H9 (cell line): ENCODE data around the gene ULK4. TPM values are rescaled to one million over a fixed set of nuclear protein-coding genes. Genes with fewer than 3 reads are reported as not detected.

Experiments used
- DNase-seq: peaks from one replicate; pipeline ENCODE4 v3.0.0-alpha.2; 2017
- H2AFZ ChIP-seq: one replicate; pipeline ENCODE4 v1.6.1; 2013; ENCODE audit warnings: mild to moderate bottlenecking, low read length, control low read depth, moderate library complexity
- H2AK5ac ChIP-seq: 2 replicates; pipeline ENCODE4 v1.6.1; 2013; ENCODE audit warnings: low read length, control low read depth, mixed read lengths; ENCODE audit not compliant: insufficient read length
- H2BK120ac ChIP-seq: one replicate; pipeline ENCODE4 v1.6.1; 2013; ENCODE audit warnings: low read depth, mild to moderate bottlenecking, low read length, control low read depth, inconsistent platforms; ENCODE audit not compliant: poor library complexity, severe bottlenecking
- H2BK12ac ChIP-seq: 2 replicates; pipeline ENCODE4 v1.6.1; 2013; ENCODE audit warnings: low read length, control low read depth, mixed read lengths, low read depth; ENCODE audit not compliant: insufficient read length
- H2BK15ac ChIP-seq: 2 replicates; pipeline ENCODE4 v1.6.1; 2013; ENCODE audit warnings: low read depth, low read length, control low read depth
- H2BK20ac ChIP-seq: one replicate; pipeline ENCODE4 v1.6.1; 2013; ENCODE audit warnings: low read depth, mild to moderate bottlenecking, low read length, control low read depth, inconsistent platforms; ENCODE audit not compliant: poor library complexity, severe bottlenecking
- H2BK5ac ChIP-seq: 2 replicates; pipeline ENCODE4 v1.6.1; 2013; ENCODE audit warnings: low read length, control low read depth, mixed read lengths; ENCODE audit not compliant: insufficient read length
- H3K14ac ChIP-seq: 2 replicates; pipeline ENCODE4 v1.6.1; 2013; ENCODE audit warnings: low read length, control low read depth; ENCODE audit not compliant: insufficient read depth
- H3K18ac ChIP-seq: 2 replicates; pipeline ENCODE4 v1.6.1; 2013; ENCODE audit warnings: low read depth, mild to moderate bottlenecking, mixed read lengths, low read length, control low read depth; ENCODE audit not compliant: insufficient read length
- H3K23ac ChIP-seq: 2 replicates; pipeline ENCODE4 v1.6.1; 2013; ENCODE audit warnings: low read length, control low read depth, mixed read lengths, low read depth; ENCODE audit not compliant: insufficient read length
- H3K23me2 ChIP-seq: 2 replicates; pipeline ENCODE4 v1.6.1; 2013; ENCODE audit warnings: low read depth, mild to moderate bottlenecking, mixed read lengths, low read length, control low read depth; ENCODE audit not compliant: insufficient read length, poor library complexity, severe bottlenecking
- H3K27ac ChIP-seq: 2 replicates; pipeline ENCODE4 v1.5.1; 2013; ENCODE audit warnings: low read length, control low read depth, mixed read lengths, low read depth; ENCODE audit not compliant: insufficient read length
- H3K27me3 ChIP-seq: 2 replicates; pipeline ENCODE4 v1.6.1; 2013; ENCODE audit warnings: low read length, control low read depth, inconsistent platforms; ENCODE audit not compliant: insufficient read depth
- H3K4ac ChIP-seq: 2 replicates; pipeline ENCODE4 v1.6.1; 2013; ENCODE audit warnings: low read depth, mild to moderate bottlenecking, control low read depth, inconsistent platforms, low read length, moderate library complexity
- H3K4me1 ChIP-seq: 2 replicates; pipeline ENCODE4 v1.6.1; 2013; ENCODE audit warnings: low read length, control low read depth, inconsistent platforms; ENCODE audit not compliant: insufficient read depth
- H3K4me2 ChIP-seq: 2 replicates; pipeline ENCODE4 v1.6.1; 2013; ENCODE audit warnings: low read length, control low read depth, mixed read lengths; ENCODE audit not compliant: insufficient read length, insufficient read depth
- H3K56ac ChIP-seq: 2 replicates; pipeline ENCODE4 v1.6.1; 2013; ENCODE audit warnings: low read depth, mild to moderate bottlenecking, mixed read lengths, low read length, control low read depth; ENCODE audit not compliant: insufficient read length
- H3K79me1 ChIP-seq: 2 replicates; pipeline ENCODE4 v1.6.1; 2013; ENCODE audit warnings: low read depth, mild to moderate bottlenecking, moderate library complexity, low read length, control low read depth, inconsistent platforms; ENCODE audit not compliant: insufficient read depth, poor library complexity, severe bottlenecking
- H3K79me2 ChIP-seq: 2 replicates; pipeline ENCODE4 v1.6.1; 2013; ENCODE audit warnings: low read length, control low read depth, inconsistent platforms; ENCODE audit not compliant: insufficient read depth
- H3K9ac ChIP-seq: 2 replicates; pipeline ENCODE4 v1.6.1; 2013; ENCODE audit warnings: low read length, control low read depth, mixed read lengths; ENCODE audit not compliant: insufficient read length; ENCODE audit errors: extremely low read depth
- H3K9me3 ChIP-seq: one replicate; pipeline ENCODE4 v1.6.1; 2013; ENCODE audit warnings: low read depth, low read length, inconsistent platforms; ENCODE audit not compliant: control insufficient read depth
- H3T11ph ChIP-seq: one replicate; pipeline ENCODE4 v1.6.1; 2013; ENCODE audit warnings: mild to moderate bottlenecking, low read length, control low read depth, inconsistent platforms
- H4K20me1 ChIP-seq: one replicate; pipeline ENCODE4 v1.6.1; 2013; ENCODE audit not compliant: control insufficient read depth, insufficient read length, insufficient read depth
- H4K5ac ChIP-seq: 2 replicates; pipeline ENCODE4 v1.6.1; 2013; ENCODE audit warnings: low read depth, mild to moderate bottlenecking, mixed read lengths, low read length, control low read depth; ENCODE audit not compliant: insufficient read length
- H4K8ac ChIP-seq: replicated peaks from 2 replicates; pipeline ENCODE4 v1.6.1; 2013; ENCODE audit warnings: low read length, control low read depth, mixed read lengths, low read depth; ENCODE audit not compliant: insufficient read length
- H4K91ac ChIP-seq: 2 replicates; pipeline ENCODE4 v1.6.1; 2013; ENCODE audit warnings: low read depth, mild to moderate bottlenecking, moderate library complexity, mixed read lengths, low read length, control low read depth; ENCODE audit not compliant: insufficient read length
- H3K27ac Mint-ChIP-seq, 3 experiments: 2 replicates in 2 of 3; 3 replicates in 1 of 3; pipeline ENCODE4 v1.8.0; 2020 to 2021; ENCODE audit warnings: mixed read lengths in 3 of 3, mild to moderate bottlenecking in 1 of 3, moderate library complexity in 1 of 3
- H3K27me3 Mint-ChIP-seq: 2 replicates; pipeline ENCODE4 v1.8.0; 2021; ENCODE audit warnings: low read depth, mild to moderate bottlenecking, moderate library complexity, mixed read lengths
- H3K36me3 Mint-ChIP-seq, 3 experiments: 2 replicates in 2 of 3; 3 replicates in 1 of 3; pipeline ENCODE4 v1.8.0; 2020 to 2021; ENCODE audit warnings: low read depth in 3 of 3, mixed read lengths in 3 of 3; ENCODE audit not compliant: insufficient read depth in 1 of 3
- H3K4me1 Mint-ChIP-seq, 2 experiments: 2 replicates each; pipeline ENCODE4 v1.8.0; 2020; ENCODE audit warnings: mixed read lengths in 2 of 2
- H3K4me3 Mint-ChIP-seq, 2 experiments: 2 replicates in 1 of 2; 3 replicates in 1 of 2; pipeline ENCODE4 v1.8.0; 2020 to 2021; ENCODE audit warnings: mild to moderate bottlenecking in 2 of 2, mixed read lengths in 2 of 2, moderate library complexity in 1 of 2
- H3K9me3 Mint-ChIP-seq, 2 experiments: 2 replicates in 1 of 2; 3 replicates in 1 of 2; pipeline ENCODE4 v1.8.0; 2020; ENCODE audit warnings: mild to moderate bottlenecking in 2 of 2, mixed read lengths in 2 of 2, moderate library complexity in 1 of 2
- WGBS: extraction: QIAGEN DNeasy Blood & Tissue Kit; methylation state at CpG from one replicate; pipeline ENCODE4 v1.1.7; 2013; ENCODE audit warnings: missing lambda C conversion rate, low lambda C conversion rate, mixed read lengths; ENCODE audit not compliant: insufficient read length; ENCODE audit errors: extremely low coverage; 5-methylcytosine and 5-hydroxymethylcytosine counted together
- total RNA-seq: library from RNA; stranded (reverse); gene quantifications from 2 replicates; pipeline ENCODE4 v1.2.1, GENCODE V29; 2021
- TF ChIP-seq, protein P1 (sequence below): fragments of 200-600 bp; sonication (generic); conservative IDR thresholded peaks from 3 replicates; pipeline ENCODE4 v1.8.0; 2021; ENCODE audit warnings: antibody characterized with exemption, mild to moderate bottlenecking

Gene ULK4
- total RNA-seq, 1 experiment from 2014 or later: 12.9 TPM

DNA sequence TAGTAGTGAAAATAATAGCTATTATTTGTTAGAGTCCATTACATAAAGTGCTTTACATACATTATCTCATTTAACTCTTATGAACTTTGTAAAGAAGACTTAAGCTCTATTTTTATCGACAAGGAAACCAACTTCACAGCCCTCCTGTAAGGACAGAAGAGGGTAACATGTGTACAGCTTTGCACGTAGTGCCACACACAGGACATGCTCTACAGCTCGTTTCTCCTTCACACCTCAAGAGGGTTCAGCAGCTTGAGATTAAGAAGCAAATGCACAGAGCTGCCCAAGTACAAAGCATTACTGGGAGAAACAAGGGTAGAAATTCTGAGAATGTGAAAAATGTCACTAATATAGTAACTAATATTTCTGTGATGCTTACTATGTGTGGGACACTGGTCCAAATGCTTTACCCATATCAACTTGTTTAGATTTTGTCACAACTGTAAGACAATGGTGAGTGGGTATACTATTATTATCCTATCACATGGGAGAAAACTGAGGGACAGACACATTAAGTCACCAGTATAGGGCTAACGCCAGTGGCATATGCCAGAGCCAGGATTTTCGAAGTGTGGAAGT, 434.8 kb downstream of the ULK4 start:
- H4K20me1 ChIP-seq: no peaks in the 10 kb centered on the region
- Mint-ChIP-seq H3K9me3 (no peaks in the 10 kb centered on the region), H3K27me3 (no peaks in the 10 kb centered on the region; the same call in 1 of the 2 replicates), H3K36me3 (no peaks in the 10 kb centered on the region), H3K27ac (no peak overlapping the region), H3K4me3 (no peak overlapping the region), H3K4me1 (no peaks in the 10 kb centered on the region; a peak in 3 of 4 replicates)
- no peaks in the 10 kb centered on the region for H3K79me1 ChIP-seq
- H2BK5ac ChIP-seq: no peak overlapping the region
- no peak overlapping the region for H3K56ac ChIP-seq
- no peaks in the 10 kb centered on the region for H3K27me3 ChIP-seq
- WGBS: no CpG with 5 or more reads among the region's 5 CpGs
- H4K91ac ChIP-seq: no peak overlapping the region
- no peaks in the 10 kb centered on the region for H3K79me2 ChIP-seq
- H3K23me2 ChIP-seq: no peaks in the 10 kb centered on the region
- DNase-seq: no peak
- no peak overlapping the region for H3K23ac ChIP-seq
- no peak overlapping the region for H3K4ac ChIP-seq
- peaks cover 3% of the 10 kb centered on the region; the same call in 1 of the 2 replicates for H3K4me1 ChIP-seq
- no peak overlapping the region for H2BK12ac ChIP-seq
- no peaks in the 10 kb centered on the region for H3K9me3 ChIP-seq
- H3K14ac ChIP-seq: no peak overlapping the region
- no peak overlapping the region for H4K8ac ChIP-seq
- H3K27ac ChIP-seq: no peak overlapping the region
- H2AFZ ChIP-seq: no peak overlapping the region
- no peak overlapping the region for H2BK120ac ChIP-seq
- H3K4me2 ChIP-seq: no peak overlapping the region
- no peak overlapping the region for H4K5ac ChIP-seq
- H2BK20ac ChIP-seq: no peak overlapping the region
- TF ChIP-seq, protein P1, sequence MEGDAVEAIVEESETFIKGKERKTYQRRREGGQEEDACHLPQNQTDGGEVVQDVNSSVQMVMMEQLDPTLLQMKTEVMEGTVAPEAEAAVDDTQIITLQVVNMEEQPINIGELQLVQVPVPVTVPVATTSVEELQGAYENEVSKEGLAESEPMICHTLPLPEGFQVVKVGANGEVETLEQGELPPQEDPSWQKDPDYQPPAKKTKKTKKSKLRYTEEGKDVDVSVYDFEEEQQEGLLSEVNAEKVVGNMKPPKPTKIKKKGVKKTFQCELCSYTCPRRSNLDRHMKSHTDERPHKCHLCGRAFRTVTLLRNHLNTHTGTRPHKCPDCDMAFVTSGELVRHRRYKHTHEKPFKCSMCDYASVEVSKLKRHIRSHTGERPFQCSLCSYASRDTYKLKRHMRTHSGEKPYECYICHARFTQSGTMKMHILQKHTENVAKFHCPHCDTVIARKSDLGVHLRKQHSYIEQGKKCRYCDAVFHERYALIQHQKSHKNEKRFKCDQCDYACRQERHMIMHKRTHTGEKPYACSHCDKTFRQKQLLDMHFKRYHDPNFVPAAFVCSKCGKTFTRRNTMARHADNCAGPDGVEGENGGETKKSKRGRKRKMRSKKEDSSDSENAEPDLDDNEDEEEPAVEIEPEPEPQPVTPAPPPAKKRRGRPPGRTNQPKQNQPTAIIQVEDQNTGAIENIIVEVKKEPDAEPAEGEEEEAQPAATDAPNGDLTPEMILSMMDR: no peak
- H3K9ac ChIP-seq: no peak overlapping the region
- H3T11ph ChIP-seq: no peak overlapping the region
- no peak overlapping the region for H2BK15ac ChIP-seq
- no peak overlapping the region for H2AK5ac ChIP-seq
- no peak overlapping the region for H3K18ac ChIP-seq
